ENCODE data around the gene SLC5A5.
"Not testable (repeated sequence)": the region's sequence is repeated elsewhere in the genome, so short reads cannot be mapped to it uniquely, and the experiment has no call there.

The SLC5A5 gene

GRCh38 chr19:17871032-17871877, 490 bp upstream of the SLC5A5 start:
- DNase-seq (ENCODE audit: low read depth): no peak

DNA sequence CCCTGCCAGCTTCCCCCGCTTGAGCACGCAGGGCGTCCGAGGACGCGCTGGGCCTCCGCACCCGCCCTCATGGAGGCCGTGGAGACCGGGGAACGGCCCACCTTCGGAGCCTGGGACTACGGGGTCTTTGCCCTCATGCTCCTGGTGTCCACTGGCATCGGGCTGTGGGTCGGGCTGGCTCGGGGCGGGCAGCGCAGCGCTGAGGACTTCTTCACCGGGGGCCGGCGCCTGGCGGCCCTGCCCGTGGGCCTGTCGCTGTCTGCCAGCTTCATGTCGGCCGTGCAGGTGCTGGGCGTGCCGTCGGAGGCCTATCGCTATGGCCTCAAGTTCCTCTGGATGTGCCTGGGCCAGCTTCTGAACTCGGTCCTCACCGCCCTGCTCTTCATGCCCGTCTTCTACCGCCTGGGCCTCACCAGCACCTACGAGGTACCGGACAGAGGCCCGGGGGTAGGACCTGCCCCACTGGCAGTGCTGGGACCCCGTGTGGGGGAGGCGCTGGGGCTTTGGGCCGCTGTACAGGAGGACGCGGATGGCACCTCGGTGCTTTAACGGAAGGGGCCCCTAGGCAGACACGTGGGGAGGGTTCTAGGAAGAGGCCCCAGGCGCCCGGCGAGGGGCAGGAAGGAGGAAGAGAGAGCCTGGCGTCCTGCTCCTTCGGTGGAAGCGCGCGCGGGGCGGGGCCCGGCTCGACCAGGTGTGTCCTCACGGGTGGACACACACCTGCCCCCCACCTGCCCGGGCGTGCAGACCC, 681 bp downstream of the SLC5A5 start:
- no peak for DNase-seq (ENCODE audit: low read depth)

DNA sequence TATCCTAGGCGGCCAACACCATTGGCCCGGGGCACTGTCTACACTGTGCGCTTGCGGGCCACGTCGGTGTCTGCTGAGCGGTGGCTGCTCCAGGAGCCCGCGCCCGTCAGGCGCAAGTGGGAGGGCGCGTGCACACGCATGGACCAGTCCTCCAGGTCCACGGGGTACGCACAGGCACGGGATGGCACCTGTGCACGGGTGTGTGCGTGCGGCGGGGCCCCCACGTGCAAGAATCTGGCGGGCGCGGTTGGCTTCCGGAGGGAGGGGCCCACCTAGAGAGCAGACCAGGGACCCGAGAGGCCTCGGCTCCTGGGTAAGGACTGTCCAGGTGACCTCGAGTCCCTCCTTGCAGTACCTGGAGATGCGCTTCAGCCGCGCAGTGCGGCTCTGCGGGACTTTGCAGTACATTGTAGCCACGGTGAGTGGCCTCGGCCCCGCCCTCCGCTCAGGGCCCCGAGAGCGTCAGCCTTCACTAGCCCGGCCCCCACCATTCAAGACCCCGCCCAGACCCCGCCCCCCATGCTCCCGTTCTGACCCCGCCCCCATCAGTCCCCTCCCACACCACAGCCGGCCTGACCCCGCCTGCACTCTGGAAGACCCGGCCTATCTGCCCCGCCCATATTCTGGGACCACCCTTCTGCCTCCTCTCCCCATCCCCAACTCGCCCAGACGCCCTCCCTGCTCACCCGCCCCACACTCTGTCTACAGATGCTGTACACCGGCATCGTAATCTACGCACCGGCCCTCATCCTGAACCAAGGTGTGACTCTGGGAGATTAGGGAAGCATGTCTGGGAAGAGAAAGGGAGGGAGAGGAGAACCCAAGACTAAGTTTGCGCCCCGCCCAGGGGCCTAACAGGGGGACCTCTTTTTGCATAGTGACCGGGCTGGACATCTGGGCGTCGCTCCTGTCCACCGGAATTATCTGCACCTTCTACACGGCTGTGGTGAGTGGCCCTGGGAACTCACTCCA, 2.3 kb downstream of the SLC5A5 start:
- no peak for DNase-seq (ENCODE audit: low read depth)

DNA sequence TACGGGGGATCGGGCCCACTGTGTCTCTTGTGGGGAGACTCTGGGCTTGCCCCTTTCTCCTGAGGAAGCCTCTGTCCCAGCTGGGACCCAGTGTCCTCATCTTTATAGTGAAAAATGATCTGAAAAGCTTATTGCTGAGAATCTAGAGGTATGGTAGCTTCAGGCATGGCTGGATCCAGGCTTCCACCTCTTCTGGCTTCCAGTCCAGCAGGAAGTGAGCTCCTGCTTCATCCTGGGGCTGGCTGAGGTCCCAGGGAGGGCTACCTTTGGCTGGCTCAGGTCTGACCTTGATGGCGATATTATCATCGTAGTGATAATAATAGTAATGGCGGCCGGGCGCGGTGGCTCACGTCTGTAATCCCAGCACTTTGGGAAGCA, 3.0 kb downstream of the SLC5A5 start:
- DNase-seq (ENCODE audit: low read depth): no peak

- DNase-seq (ENCODE audit: low read depth): no peak
Measured at GRCh38 chr19:17877696-17878095, 6.0 kb downstream of the SLC5A5 start.

GRCh38 chr19:17879466-17879865, 7.7 kb downstream of the SLC5A5 start:
- DNase-seq (ENCODE audit: low read depth): no peak

GRCh38 chr19:17881701-17882100, 10.0 kb downstream of the SLC5A5 start:
- DNase-seq (ENCODE audit: low read depth): no peak

DNA sequence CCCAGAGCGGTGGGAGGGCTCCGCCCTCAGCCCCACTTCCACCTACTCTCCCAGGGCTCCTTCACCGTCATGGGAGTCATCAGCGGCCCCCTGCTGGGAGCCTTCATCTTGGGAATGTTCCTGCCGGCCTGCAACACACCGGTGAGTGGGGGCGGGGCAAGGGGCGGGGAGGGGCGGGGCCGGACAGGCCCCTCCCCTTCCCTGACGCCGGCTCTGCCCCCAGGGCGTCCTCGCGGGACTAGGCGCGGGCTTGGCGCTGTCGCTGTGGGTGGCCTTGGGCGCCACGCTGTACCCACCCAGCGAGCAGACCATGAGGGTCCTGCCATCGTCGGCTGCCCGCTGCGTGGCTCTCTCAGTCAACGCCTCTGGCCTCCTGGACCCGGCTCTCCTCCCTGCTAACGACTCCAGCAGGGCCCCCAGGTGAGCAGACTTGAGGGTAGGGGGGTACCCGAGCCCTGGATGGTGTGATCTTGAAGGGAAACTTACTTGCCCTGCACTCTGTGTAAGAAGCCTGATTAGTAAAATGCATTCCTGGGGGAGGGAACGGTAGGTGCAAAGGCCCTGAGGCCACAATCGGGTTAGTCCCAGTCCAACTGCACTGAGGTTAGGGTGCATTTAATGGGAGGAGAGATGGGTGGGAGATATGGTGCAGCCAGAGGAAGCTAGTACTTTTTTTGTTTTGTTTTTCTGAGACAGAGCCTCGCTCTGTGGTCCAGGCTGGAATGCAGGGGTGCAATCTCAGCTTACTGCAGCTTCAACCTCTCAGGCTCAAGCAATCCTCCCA, 12.1 kb downstream of the SLC5A5 start:
- no peak for DNase-seq (ENCODE audit: low read depth)

DNA sequence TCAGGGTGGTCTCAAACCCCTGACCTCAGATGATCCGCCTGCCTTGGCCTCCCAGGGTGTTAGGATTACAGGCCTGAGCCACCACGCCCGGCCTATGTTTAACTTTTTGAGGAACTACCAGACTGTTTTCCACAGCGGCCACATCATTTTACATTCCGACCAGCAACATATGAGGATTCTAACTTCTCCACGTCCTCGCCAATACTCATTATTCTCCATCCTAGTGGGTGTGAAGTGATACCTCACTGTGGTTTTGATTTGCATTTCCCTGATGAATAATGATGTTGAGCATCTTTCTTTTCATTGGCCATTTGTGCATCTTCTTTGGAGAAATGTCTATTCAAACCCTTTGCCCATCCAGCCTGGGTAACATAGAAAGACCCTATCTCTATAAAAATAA, 14.8 kb downstream of the SLC5A5 start:
- no peak for DNase-seq (ENCODE audit: low read depth)

DNA sequence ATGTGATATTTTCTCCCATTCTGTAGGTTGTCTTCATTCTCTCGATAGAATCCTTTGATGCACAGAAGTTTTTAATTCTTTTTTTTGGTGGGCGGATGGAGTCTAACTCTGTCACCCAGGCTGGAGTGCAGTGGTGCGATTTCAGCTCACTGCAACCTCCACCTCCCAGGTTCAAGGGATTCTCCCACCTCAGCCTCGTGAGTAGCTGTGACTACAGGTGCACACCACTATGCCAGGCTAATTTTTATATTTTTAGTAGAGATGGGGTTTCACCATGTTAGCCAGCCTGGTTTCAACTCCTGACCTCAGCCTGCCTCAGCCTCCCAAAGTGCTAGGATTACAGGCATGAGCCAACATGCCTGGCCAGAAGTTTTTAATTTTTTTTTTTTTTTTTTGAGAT, 15.5 kb downstream of the SLC5A5 start:
- DNase-seq (ENCODE audit: low read depth): not testable (repeated sequence)

DNA sequence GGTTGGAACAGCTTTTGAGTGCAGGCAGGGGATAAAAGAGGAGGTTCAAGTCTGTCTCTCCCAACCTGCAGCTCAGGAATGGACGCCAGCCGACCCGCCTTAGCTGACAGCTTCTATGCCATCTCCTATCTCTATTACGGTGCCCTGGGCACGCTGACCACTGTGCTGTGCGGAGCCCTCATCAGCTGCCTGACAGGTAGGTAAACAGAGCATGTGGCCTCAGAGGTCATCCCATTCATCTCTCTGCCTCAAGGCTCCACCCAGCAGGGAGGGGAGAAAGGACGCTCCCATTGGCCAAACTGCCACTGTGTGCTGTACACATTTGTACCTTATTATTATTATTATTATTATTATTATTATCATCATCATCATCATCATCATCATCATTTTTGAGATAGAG, 16.5 kb downstream of the SLC5A5 start:
- no peak for DNase-seq (ENCODE audit: low read depth)

DNA sequence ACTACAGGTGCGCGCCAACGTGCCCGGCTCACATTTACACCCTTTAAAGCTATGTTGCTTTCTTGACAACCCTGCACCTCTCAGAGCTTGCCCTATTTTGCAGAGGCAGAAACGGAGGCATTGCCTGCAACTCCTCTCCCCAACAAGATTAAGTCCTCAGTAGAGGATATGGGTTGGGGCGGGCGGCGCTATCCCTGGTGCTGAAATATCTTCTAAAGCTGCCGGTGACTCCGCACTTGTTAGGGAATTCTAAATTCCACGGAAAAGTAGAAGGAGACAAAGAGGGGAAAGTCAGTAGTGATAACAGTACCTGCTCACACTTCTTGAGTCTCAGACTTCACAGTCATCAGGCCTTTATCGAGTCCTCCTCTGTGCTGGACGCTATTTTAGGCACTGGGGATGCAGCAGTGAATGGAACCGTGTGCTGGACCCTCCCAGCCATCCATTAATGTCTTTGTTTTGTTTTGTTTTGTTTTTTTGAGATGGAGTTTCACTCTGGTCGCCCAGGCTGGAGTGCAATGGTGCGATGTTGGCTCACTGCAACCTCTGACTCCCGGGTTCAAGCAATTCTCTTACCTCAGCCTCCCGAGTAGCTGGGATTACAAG, 18.0 kb downstream of the SLC5A5 start:
- DNase-seq (ENCODE audit: low read depth): no peak

GRCh38 chr19:17893766-17894165, 22.0 kb downstream of the SLC5A5 start:
- DNase-seq (ENCODE audit: low read depth): no peak

- DNase-seq (ENCODE audit: low read depth): peak; percentile 45
Measured at GRCh38 chr19:17902701-17903100, 31.0 kb downstream of the SLC5A5 start.

DNA sequence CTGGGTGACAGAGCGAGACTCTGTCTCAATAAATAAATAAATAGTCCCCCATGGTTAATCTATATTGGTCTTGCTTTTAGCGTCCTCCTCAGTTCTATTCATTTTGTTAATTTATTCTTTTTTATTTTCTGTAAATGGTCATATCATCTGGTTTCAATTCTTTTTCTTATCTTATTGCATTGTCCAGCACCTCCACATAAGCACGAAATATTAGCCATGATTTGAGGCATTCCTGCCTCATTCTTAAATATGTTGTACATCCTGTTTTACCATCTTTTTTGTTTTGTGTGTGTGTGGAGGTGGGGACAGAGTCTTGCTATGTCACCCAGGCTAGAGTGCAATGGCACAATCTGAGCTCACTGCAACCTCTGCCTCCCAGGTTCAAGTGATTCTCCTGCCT, 36.5 kb downstream of the SLC5A5 start:
- no peak for DNase-seq (ENCODE audit: low read depth)

GRCh38 chr19:17909003-17909732, 37.4 kb downstream of the SLC5A5 start:
- no peak for DNase-seq (ENCODE audit: low read depth)

GRCh38 chr19:17910791-17911360, 39.1 kb downstream of the SLC5A5 start:
- DNase-seq (ENCODE audit: low read depth): no peak

- DNase-seq (ENCODE audit: low read depth): no peak
Measured at GRCh38 chr19:17915940-17916593, 44.3 kb downstream of the SLC5A5 start.

- DNase-seq (ENCODE audit: low read depth): not testable (repeated sequence)
Measured at GRCh38 chr19:17918151-17918550, 46.4 kb downstream of the SLC5A5 start.

All from GM04503 (cell line).